ENCODE data around the gene FRMPD2.

FRMPD2 gene

DNA sequence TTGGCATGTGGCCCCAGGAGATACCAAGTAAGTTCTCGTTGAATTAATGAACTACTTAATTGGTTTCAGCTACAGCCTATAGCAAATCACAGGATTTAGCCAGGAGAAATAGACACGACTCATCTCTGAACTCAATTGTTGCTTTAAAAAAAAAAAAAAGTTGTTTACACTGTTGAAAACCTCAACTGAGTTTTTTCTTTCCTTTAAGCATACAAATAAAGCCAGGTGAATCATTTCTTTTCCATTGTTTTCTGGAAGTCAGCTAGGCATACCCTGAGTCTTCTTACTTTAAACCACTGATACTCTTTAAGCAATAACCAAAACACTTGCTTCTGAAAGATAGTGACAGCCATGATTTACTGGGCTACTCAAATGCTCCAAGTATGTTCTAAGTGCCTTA lies 755 bp downstream of the FRMPD2 start:
- no peak overlapping the region for H3K9ac ChIP-seq (ENCODE audit: low read length in 5 of 5)
- H3K27ac ChIP-seq (ENCODE audit: low read depth, low read length), result no peak overlapping the region
- H3K4me3 ChIP-seq (ENCODE audit: low read depth in 1 of 5, low read length in 5 of 5), result no peak overlapping the region
- no peaks in the 10 kb centered on the region for H3K4me1 ChIP-seq (ENCODE audit: control insufficient read depth in 5 of 5, insufficient read depth in 5 of 5, low read length in 5 of 5)
- H3K36me3 ChIP-seq (ENCODE audit: control insufficient read depth in 5 of 5, insufficient read depth in 5 of 5, low read length in 5 of 5), result no peaks in the 10 kb centered on the region
- H3K27me3 ChIP-seq (ENCODE audit: control insufficient read depth in 5 of 5, insufficient read depth in 4 of 5, low read length in 5 of 5), result peaks cover 0 to 4% (median 0%) of the 10 kb centered on the region in 5 donors
- H3K9me3 ChIP-seq (ENCODE audit: control insufficient read depth in 5 of 5, low read length in 5 of 5), result peaks cover 0 to 3% (median 0%) of the 10 kb centered on the region in 5 donors

DNA sequence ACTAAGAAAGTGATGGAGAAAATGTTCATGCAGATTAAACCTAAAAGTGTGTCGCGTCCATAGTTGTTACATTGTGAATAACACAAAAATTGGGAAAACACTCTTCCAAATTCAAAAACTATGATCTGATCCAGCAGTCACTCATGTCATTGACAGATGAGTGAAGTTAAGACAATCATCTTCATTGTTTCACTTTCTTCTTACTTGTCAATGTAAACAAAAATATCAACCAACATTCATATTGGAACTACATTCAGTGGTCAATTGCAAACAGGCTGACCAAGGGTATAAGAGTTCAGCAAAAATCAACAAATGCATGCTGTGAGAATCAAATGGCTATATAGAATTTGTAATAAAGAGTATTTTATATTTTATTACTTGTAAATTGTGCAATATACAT lies 1.8 kb downstream of the FRMPD2 start:
- H3K27me3 ChIP-seq (ENCODE audit: control insufficient read depth in 5 of 5, insufficient read depth in 4 of 5, low read length in 5 of 5), result peaks cover 0 to 4% (median 0%) of the 10 kb centered on the region in 5 donors
- H3K36me3 ChIP-seq (ENCODE audit: control insufficient read depth in 5 of 5, insufficient read depth in 5 of 5, low read length in 5 of 5), result no peaks in the 10 kb centered on the region
- no peaks in the 10 kb centered on the region for H3K4me1 ChIP-seq (ENCODE audit: control insufficient read depth in 5 of 5, insufficient read depth in 5 of 5, low read length in 5 of 5)
- H3K27ac ChIP-seq (ENCODE audit: low read depth, low read length), result no peak overlapping the region
- H3K9me3 ChIP-seq (ENCODE audit: control insufficient read depth in 5 of 5, low read length in 5 of 5), result peaks cover 0 to 3% (median 0%) of the 10 kb centered on the region in 5 donors
- no peak overlapping the region for H3K9ac ChIP-seq (ENCODE audit: low read length in 5 of 5)
- no peak overlapping the region for H3K4me3 ChIP-seq (ENCODE audit: low read depth in 1 of 5, low read length in 5 of 5)

DNA sequence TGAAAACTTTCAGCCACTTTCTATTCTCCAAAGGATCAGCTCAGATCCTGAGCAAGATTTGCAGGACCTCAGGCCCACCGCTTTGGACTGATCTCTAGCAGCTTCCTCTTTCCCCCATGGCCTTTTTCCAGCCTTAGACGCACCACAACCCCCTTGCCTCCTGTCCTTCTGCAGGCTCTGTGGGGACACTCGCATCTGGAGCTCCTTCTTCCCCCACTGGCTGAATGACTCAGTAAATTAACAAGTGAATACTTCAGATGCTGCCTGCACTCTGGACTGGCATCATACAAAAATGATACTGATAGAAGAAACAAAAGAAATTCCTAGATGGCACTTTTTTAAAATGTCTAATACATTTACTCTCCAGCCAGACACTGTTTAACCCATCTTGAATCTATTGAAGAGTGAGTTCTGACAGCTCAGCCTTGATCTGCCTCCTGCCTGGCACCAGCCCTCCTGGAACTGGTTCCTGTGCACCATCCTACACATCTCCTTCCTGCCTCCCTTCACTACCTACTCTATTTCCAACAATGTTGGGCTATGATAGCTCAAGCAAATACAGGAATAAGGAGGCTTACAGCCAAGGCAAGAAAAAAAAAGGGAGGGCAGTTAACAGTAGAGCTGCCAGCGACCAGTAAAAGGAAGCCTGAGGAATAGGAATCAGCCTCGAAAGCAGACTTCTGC lies 3.3 kb downstream of the FRMPD2 start:
- H3K27me3 ChIP-seq (ENCODE audit: control insufficient read depth in 5 of 5, insufficient read depth in 4 of 5, low read length in 5 of 5), result peaks cover 0 to 4% (median 0%) of the 10 kb centered on the region in 5 donors
- no peak overlapping the region for H3K9ac ChIP-seq (ENCODE audit: low read length in 5 of 5)
- peaks cover 0 to 2% (median 0%) of the 10 kb centered on the region in 5 donors for H3K9me3 ChIP-seq (ENCODE audit: control insufficient read depth in 5 of 5, low read length in 5 of 5)
- H3K4me3 ChIP-seq (ENCODE audit: low read depth in 1 of 5, low read length in 5 of 5), result no peak overlapping the region
- H3K36me3 ChIP-seq (ENCODE audit: control insufficient read depth in 5 of 5, insufficient read depth in 5 of 5, low read length in 5 of 5), result no peaks in the 10 kb centered on the region
- no peak overlapping the region for H3K27ac ChIP-seq (ENCODE audit: low read depth, low read length)
- no peaks in the 10 kb centered on the region for H3K4me1 ChIP-seq (ENCODE audit: control insufficient read depth in 5 of 5, insufficient read depth in 5 of 5, low read length in 5 of 5)

DNA sequence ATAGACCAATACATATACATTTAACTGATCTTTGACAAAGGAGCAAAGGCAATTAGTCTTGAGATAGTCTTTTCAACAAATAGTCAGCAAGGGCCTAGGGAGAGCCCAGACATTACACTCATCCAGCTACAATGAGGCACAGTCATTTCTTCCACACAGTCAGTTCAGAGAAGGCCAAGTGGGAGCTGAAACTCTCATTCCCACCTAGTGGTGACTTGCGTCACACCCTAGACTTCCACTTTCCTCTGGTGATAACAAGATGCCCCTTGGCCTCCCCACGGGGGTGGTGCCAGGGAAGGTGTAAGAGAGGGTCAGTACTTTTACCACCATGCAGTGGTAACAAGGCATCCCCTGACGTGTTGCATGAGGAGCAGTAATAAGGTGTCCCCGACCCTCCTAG lies 8.0 kb downstream of the FRMPD2 start:
- H3K4me1 ChIP-seq (ENCODE audit: control insufficient read depth in 5 of 5, insufficient read depth in 5 of 5, low read length in 5 of 5), result no peaks in the 10 kb centered on the region
- peaks cover 0 to 2% (median 0%) of the 10 kb centered on the region in 5 donors for H3K9me3 ChIP-seq (ENCODE audit: control insufficient read depth in 5 of 5, low read length in 5 of 5)
- no peaks in the 10 kb centered on the region for H3K36me3 ChIP-seq (ENCODE audit: control insufficient read depth in 5 of 5, insufficient read depth in 5 of 5, low read length in 5 of 5)
- no peak overlapping the region for H3K27ac ChIP-seq (ENCODE audit: low read depth, low read length)
- H3K9ac ChIP-seq (ENCODE audit: low read length in 5 of 5), result no peak overlapping the region
- H3K4me3 ChIP-seq (ENCODE audit: low read depth in 1 of 5, low read length in 5 of 5), result no peak overlapping the region
- peaks cover 0 to 4% (median 0%) of the 10 kb centered on the region in 5 donors for H3K27me3 ChIP-seq (ENCODE audit: control insufficient read depth in 5 of 5, insufficient read depth in 4 of 5, low read length in 5 of 5)

DNA sequence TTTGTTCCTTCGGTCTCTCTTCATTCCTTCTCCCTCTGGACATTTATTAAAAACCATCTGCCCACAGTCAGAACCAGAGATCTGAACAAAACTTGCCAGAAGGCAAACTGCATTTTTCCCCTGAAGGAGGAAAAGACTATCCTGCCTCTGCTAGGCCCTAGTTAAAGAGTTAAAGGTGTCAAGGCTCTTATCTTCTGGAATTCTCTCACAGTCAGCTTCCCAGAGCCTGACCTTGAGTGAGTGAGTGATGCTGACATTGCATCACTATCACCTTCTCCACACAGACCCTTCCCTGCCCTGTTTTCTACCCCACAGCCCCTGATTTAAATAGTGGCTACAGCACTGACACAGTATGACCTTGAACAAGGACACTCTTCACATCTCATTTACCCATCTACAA lies 16.4 kb downstream of the FRMPD2 start:
- no peaks in the 10 kb centered on the region for H3K36me3 ChIP-seq (ENCODE audit: control insufficient read depth in 5 of 5, insufficient read depth in 5 of 5, low read length in 5 of 5)
- H3K27me3 ChIP-seq (ENCODE audit: control insufficient read depth in 5 of 5, insufficient read depth in 4 of 5, low read length in 5 of 5), result no peaks in the 10 kb centered on the region
- no peak overlapping the region for H3K9ac ChIP-seq (ENCODE audit: low read length in 5 of 5)

DNA sequence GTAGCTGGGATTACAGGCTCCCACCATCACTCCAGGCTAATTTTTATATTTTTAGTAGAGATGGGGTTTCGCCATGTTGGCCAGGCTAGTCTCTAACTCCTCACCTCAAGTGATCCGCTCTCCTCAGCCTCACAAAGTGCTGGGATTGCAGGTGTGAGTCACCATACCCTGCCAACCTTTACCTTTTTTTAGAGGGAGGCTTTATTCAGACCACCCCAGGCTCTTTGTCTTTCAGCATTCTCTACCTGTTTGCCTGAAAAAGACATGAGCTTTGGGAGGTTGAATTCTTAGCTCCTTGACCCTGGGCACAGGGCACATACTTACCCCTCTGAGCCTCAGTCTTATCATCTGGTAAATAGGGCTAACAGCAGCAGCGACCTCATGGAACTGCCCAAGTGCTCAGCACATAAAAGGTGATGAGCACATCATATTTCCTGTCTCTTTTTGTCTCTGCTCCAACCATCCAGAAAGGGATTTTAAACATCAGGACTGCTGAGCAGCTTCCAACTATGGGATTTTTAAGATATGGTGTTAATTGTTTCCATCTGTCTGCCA lies 17.0 kb downstream of the FRMPD2 start:
- Histone ChIP-seq H3K9me3 (ENCODE audit: control insufficient read depth in 5 of 5, low read length in 5 of 5) (no peaks in the 10 kb centered on the region), H3K36me3 (ENCODE audit: control insufficient read depth in 5 of 5, insufficient read depth in 5 of 5, low read length in 5 of 5) (no peaks in the 10 kb centered on the region), H3K9ac (ENCODE audit: low read length in 5 of 5) (no peak overlapping the region), H3K4me3 (ENCODE audit: low read depth in 1 of 5, low read length in 5 of 5) (no peak overlapping the region), H3K4me1 (ENCODE audit: control insufficient read depth in 5 of 5, insufficient read depth in 5 of 5, low read length in 5 of 5) (no peaks in the 10 kb centered on the region), H3K27me3 (ENCODE audit: control insufficient read depth in 5 of 5, insufficient read depth in 4 of 5, low read length in 5 of 5) (no peaks in the 10 kb centered on the region), H3K27ac (ENCODE audit: low read depth, low read length) (no peak overlapping the region)

More for the DNA sequence above, 16.4 kb downstream of the FRMPD2 start:
- Histone ChIP-seq H3K9me3 (ENCODE audit: control insufficient read depth in 5 of 5, low read length in 5 of 5) (no peaks in the 10 kb centered on the region), H3K27ac (ENCODE audit: low read depth, low read length) (no peak overlapping the region), H3K4me1 (ENCODE audit: control insufficient read depth in 5 of 5, insufficient read depth in 5 of 5, low read length in 5 of 5) (no peaks in the 10 kb centered on the region), H3K4me3 (ENCODE audit: low read depth in 1 of 5, low read length in 5 of 5) (no peak overlapping the region)

DNA sequence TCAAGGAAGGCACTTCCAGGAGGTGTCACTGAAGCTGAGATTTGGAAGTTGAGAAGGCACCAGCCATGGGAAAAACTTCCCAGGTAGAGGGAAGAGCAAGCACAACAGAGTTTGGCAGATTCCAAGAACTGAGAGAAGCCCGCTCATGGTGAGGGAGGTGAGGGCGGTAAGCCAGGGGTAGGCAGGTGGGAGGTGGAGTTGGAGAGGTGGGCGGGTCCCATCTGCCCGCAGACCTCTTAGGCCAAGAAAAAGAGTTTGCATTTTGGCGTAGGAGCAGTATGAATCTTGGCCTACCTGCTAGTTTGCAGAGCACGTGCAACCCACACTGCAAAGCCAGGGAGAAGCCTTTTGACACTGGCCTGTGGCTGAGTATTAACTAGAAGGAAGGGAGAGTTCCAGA lies 18.8 kb downstream of the FRMPD2 start:
- Histone ChIP-seq H3K27ac (ENCODE audit: low read depth, low read length) (no peak overlapping the region), H3K27me3 (ENCODE audit: control insufficient read depth in 5 of 5, insufficient read depth in 4 of 5, low read length in 5 of 5) (peaks cover 0 to 5% (median 0%) of the 10 kb centered on the region in 5 donors), H3K4me1 (ENCODE audit: control insufficient read depth in 5 of 5, insufficient read depth in 5 of 5, low read length in 5 of 5) (no peaks in the 10 kb centered on the region), H3K36me3 (ENCODE audit: control insufficient read depth in 5 of 5, insufficient read depth in 5 of 5, low read length in 5 of 5) (no peaks in the 10 kb centered on the region), H3K9ac (ENCODE audit: low read length in 5 of 5) (no peak overlapping the region), H3K4me3 (ENCODE audit: low read depth in 1 of 5, low read length in 5 of 5) (no peak overlapping the region), H3K9me3 (ENCODE audit: control insufficient read depth in 5 of 5, low read length in 5 of 5) (no peaks in the 10 kb centered on the region)

DNA sequence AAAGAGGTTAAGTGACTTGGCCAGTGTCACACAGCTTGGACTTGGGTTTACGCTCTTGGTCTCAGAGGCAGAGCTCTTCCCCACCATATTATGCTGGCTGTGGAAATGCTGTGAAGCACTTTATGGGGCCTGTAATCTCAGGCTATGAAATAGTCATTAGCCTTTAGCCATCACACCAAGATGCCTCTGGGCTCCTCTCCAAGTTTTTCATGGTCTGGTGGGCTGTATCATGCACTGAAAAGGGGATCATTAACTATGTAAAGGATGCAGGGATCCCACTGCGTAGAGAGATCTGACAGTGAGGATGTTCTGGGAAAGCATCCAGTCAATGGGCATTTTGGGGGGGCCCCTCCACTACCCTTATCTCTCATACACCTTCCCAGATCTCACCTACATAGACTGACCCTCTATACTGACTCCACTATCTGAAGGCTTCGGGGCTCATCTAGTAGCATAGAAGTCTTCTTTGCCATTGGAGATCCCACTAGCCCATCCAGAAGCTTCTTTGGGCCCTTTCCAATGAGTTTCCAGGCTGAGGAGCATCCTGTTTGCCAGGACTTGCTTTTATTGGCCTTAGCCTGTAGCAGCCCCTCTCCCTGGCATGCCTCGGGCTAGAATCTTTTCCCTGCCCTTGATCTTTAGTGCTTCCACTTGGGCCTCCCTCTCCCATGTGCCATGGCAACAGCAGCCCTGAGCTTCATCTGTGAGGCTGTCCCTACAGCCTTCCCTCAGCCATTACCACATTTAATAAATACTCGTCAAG lies 19.6 kb downstream of the FRMPD2 start:
- Histone ChIP-seq H3K9ac (ENCODE audit: low read length in 5 of 5) (no peak overlapping the region), H3K4me3 (ENCODE audit: low read depth in 1 of 5, low read length in 5 of 5) (no peak overlapping the region), H3K27ac (ENCODE audit: low read depth, low read length) (no peak overlapping the region), H3K4me1 (ENCODE audit: control insufficient read depth in 5 of 5, insufficient read depth in 5 of 5, low read length in 5 of 5) (no peaks in the 10 kb centered on the region), H3K9me3 (ENCODE audit: control insufficient read depth in 5 of 5, low read length in 5 of 5) (no peaks in the 10 kb centered on the region), H3K36me3 (ENCODE audit: control insufficient read depth in 5 of 5, insufficient read depth in 5 of 5, low read length in 5 of 5) (no peaks in the 10 kb centered on the region), H3K27me3 (ENCODE audit: control insufficient read depth in 5 of 5, insufficient read depth in 4 of 5, low read length in 5 of 5) (peaks cover 0 to 5% (median 0%) of the 10 kb centered on the region in 5 donors)

DNA sequence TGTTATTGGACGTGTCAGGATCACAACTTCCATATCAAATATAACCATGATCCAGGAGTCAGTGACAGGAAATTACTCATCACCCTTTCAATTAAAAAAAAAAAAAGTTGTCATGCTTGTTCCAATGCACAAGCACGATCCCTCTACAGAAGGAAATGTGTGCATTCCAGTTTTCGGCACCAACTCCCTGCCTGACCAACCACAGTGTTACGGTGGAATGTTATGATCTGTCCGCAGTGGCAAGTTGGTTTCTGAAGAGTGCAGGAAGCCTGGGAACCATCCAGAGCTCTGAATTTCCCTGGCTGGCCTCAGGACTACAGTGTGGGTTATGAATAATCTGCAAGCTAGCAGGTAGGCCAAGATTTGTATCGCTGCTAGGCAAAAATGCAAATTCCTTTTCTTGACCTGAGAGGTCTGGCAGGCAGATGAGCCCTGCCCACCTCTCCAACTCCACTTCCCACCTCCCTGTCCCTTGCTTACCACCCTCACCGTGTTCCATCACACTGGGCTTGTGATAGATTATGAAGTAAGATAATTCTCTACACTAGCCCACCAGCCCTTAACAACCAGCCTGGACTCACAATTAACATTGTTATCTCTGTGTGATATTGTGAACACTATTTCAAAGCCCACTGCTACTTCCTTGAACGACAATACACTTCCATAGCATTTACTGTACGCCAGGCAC lies 20.4 kb downstream of the FRMPD2 start:
- no peaks in the 10 kb centered on the region for H3K36me3 ChIP-seq (ENCODE audit: control insufficient read depth in 5 of 5, insufficient read depth in 5 of 5, low read length in 5 of 5)
- H3K9me3 ChIP-seq (ENCODE audit: control insufficient read depth in 5 of 5, low read length in 5 of 5), result no peaks in the 10 kb centered on the region
- H3K4me1 ChIP-seq (ENCODE audit: control insufficient read depth in 5 of 5, insufficient read depth in 5 of 5, low read length in 5 of 5), result no peaks in the 10 kb centered on the region
- H3K4me3 ChIP-seq (ENCODE audit: low read depth in 1 of 5, low read length in 5 of 5), result no peak overlapping the region
- H3K27ac ChIP-seq (ENCODE audit: low read depth, low read length), result no peak overlapping the region
- H3K9ac ChIP-seq (ENCODE audit: low read length in 5 of 5), result no peak overlapping the region
- H3K27me3 ChIP-seq (ENCODE audit: control insufficient read depth in 5 of 5, insufficient read depth in 4 of 5, low read length in 5 of 5), result peaks cover 0 to 5% (median 0%) of the 10 kb centered on the region in 5 donors

DNA sequence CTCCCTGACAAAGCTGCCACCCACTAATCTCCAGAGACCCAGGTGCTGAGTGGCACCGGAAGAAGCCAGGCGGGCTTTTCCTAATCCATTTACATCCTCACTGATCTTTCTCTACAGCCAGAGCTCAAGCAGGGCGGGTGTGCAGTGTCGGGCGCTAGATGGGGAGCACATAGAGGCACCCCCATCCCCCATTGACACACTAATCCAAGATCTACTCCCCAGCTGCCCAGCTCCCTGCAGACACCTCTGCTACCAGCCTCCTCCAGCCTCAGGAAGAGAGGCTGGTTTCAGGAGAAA lies 22.2 kb downstream of the FRMPD2 start:
- no peak overlapping the region for H3K4me3 ChIP-seq (ENCODE audit: low read depth in 1 of 5, low read length in 5 of 5)
- no peaks in the 10 kb centered on the region for H3K9me3 ChIP-seq (ENCODE audit: control insufficient read depth in 5 of 5, low read length in 5 of 5)
- H3K27ac ChIP-seq (ENCODE audit: low read depth, low read length), result no peak overlapping the region

More for the DNA sequence above, 22.2 kb downstream of the FRMPD2 start:
- Histone ChIP-seq H3K9ac (ENCODE audit: low read length in 5 of 5) (no peak overlapping the region), H3K27me3 (ENCODE audit: control insufficient read depth in 5 of 5, insufficient read depth in 4 of 5, low read length in 5 of 5) (peaks cover 0 to 5% (median 0%) of the 10 kb centered on the region in 5 donors), H3K36me3 (ENCODE audit: control insufficient read depth in 5 of 5, insufficient read depth in 5 of 5, low read length in 5 of 5) (no peaks in the 10 kb centered on the region), H3K4me1 (ENCODE audit: control insufficient read depth in 5 of 5, insufficient read depth in 5 of 5, low read length in 5 of 5) (no peaks in the 10 kb centered on the region)
